Left colon (tissue), 2 donors: ENCODE results near the gene EEF1AKMT3. TPM values are rescaled to one million over a fixed set of nuclear protein-coding genes. Genes with fewer than 3 reads are reported as not detected.

Experiments
- ATAC-seq: fragments of 200-7000 bp; cut with Tn5 transposase; one replicate; pipeline ENCODE4 v1.9.1; 2020; ENCODE audit warnings: mild to moderate bottlenecking, moderate library complexity
- DNase-seq, 2 donors: peaks; one replicate each; pipeline ENCODE4 v3.0.0-alpha.2; 2020
- intact Hi-C, 2 donors: fragments of 100-400 bp; cut with DNase I in 1 of 2; cut with micrococcal nuclease in 1 of 2; formaldehyde crosslinking; loops; one replicate each; pipeline versions ENCODE4 v1.11.2 to v1.14.0; 2022; cut with DNase I, micrococcal nuclease
- microRNA-seq, 2 donors: library from miRNA; unstranded; fragments of <30 nt; microRNA quantifications; one replicate each; pipeline versions ENCODE4 v1.1.0 to v1.2.0, GENCODE V29; 2020
- total RNA-seq, 2 donors: library from RNA; stranded (reverse); fragmentation: NEBNext Ultra II Directional; extraction: Animal tissue kit (Norgen Biotek cat#: 25700); gene quantifications; one replicate each; pipeline ENCODE4 v1.2.1, GENCODE V29; 2021
- donor health status: DM: no; HTN: no; CAD: no.
- donor health status: DM: yes; HTN: yes; CAD: no.

The EEF1AKMT3 gene
- total RNA-seq, 2 donors from 2014 or later: 4.8 to 6.8 TPM

DNA sequence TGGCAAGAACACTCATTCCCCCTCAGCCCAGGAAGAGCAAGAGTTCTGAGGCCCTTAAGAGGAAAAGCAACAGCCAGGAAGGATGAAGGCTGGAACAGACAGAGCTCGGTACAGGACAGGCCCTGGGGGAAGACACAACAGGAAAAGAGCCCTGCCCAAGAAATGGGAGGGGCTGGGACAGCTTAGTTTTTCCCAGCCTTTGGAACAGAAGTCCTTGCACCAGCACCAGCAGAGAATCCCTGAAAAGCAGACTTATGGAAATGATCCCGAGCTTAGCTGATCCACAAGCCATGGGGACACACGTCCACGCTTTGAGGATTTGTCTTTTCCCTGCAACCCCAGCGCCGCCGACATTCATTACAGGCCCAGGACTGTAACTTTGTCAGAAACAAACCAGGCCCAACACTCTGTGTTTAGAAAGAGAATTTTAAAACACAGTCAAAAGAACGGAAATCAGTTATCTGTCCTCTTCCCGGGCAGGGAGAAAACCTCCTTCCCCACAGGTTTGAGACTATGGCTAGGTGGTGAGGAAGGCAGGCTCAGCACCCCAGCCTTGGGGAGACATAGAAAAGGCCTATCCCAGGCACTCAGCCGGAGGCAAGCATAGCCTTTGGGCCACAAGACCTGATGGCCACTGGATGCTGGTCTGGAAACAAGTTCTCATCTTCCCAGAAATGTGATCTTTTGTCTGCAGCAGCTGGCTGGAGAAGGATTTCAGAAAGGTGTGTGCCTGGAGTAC, 50.1 kb downstream of the EEF1AKMT3 start:
- ATAC-seq (no peak), DNase-seq (no peak)
- intact Hi-C loops: no loop called here

DNA sequence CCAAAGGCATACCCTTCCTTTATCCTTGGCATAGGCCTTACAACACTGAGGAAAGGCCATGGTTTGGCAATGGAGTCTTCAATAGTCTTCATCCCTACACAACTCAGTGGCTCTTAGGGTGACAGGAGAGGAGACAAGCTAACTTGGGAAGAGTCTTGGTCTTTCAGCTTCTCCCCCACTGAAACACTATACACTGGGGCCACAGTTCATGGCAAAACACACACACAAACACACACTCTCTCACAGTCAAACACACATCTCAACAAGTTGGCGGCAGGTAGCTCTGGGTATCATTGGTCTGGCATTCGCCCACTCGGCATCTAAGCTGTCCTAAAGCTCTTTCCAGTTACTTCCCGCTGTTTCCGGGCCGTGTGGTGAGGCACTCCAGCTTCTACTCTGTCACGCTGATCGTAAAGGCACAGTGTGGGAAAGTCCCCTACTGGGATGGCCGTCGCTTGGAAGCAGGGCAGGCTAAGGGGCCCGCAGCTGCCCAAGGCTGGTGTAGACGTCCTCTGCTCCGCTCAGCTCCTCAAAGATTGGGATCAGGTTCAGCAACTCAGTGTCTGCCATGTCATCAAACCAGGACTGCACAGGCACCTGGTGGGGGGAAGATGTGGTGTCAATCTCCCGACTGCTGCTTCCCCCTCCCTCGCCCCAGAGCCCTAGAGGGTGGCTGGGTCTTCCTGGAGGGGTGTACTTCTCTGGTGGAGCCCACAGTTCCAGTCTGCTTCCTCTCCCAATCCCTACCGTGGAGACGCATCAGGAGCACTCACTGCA, 50.9 kb downstream of the EEF1AKMT3 start:
- no peak for DNase-seq
- no peak for ATAC-seq
- intact Hi-C loops: no loop called here

GRCh38 chr12:57823908-57824640, 51.7 kb downstream of the EEF1AKMT3 start:
- intact Hi-C loops: no loop called here
- no peak for ATAC-seq
- no peak for DNase-seq

DNA sequence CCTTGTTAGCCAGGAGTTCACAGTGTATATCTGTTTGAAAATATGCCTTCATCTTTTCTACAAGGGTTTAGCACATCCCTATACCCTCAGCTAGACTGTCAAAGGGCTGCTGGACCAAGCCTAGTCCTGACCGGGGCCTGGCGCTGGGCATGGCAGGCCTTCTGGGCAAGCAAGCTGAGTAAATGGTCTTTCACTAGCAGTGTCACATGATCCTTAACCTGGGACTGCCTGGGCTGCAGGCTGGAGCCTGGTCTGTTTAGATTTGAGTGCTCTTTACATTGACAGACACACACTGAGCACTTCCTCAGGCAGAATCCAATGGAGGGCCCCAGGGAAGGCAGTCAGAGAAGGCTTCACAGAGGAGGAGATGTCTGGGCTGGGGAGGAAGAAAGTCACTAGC, 53.0 kb downstream of the EEF1AKMT3 start:
- intact Hi-C loops: no loop called here
- ATAC-seq: no peak

GRCh38 chr12:57826400-57826799, 54.0 kb downstream of the EEF1AKMT3 start:
- ATAC-seq: no peak
- intact Hi-C loops: no loop called here
- DNase-seq: no peak

More for the DNA sequence above, 53.0 kb downstream of the EEF1AKMT3 start:
- DNase-seq: no peak

DNA sequence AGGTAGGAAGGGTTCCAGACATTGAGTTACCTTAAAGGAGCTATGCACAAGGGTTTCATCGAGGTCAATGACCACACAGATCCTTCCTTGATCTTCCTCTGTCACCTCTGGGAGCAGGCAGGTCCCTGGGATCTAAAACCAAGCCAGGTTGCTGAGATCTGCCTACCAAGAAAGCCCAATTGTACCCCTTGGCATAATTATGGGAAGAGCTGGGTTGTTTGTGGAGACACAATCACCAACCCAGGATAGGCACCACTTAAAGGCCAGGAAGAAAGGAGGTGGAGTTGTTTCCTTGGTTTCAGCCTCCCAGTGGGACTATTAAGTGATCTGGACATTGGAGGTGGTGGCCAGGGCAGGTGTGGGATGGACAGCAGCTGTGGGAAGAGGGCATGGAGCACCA, 54.6 kb downstream of the EEF1AKMT3 start:
- no peak for ATAC-seq
- intact Hi-C loops: no loop called here
- no peak for DNase-seq

GRCh38 chr12:57829025-57829777, 56.8 kb downstream of the EEF1AKMT3 start:
- DNase-seq: no peak
- no peak for ATAC-seq
- intact Hi-C loops: no loop called here

GRCh38 chr12:57830393-57830792, 58.0 kb downstream of the EEF1AKMT3 start:
- intact Hi-C loops: loop anchor here (5.0 kb wide), 2 partner anchors 72 to 77 kb away; no protein-coding TSS in a partner anchor
- ATAC-seq (no peak), DNase-seq (no peak)

Small RNAs within 50 kb of the gene (microRNA-seq; reads per million reads assigned to microRNA genes)
- gene MIR26A2: 295 to 392 reads per million in 2 donors
- 0 reads per million in 2 donors for gene MIR6759

Other genes with a start within 250 kb of the EEF1AKMT3 start
- gene MBD6, start 249.8 kb upstream of the EEF1AKMT3 start, total RNA-seq: 100 to 1,000 TPM; 104 to 116 TPM
- 100 to 1,000 TPM; 139 to 151 TPM for gene DCTN2, start 225.4 kb upstream of the EEF1AKMT3 start, total RNA-seq
- 1 to 10 TPM in 1 of 2 donors, under 1 TPM in 1; 0.85 to 1.3 TPM for gene KIF5A, start 222.6 kb upstream of the EEF1AKMT3 start, total RNA-seq
- gene PIP4K2C, start 181.4 kb upstream of the EEF1AKMT3 start, total RNA-seq: 10 to 100 TPM; 63.5 to 67.9 TPM
- gene DTX3, start 167.8 kb upstream of the EEF1AKMT3 start, total RNA-seq: 10 to 100 TPM in 1 of 2 donors, 1 to 10 TPM in 1; 3.7 to 10.2 TPM
- 10 to 100 TPM in 1 of 2 donors, 1 to 10 TPM in 1; 3.1 to 14.9 TPM for gene ARHGEF25, start 161.2 kb upstream of the EEF1AKMT3 start, total RNA-seq
- under 1 TPM; 0.34 to 0.98 TPM for gene B4GALNT1, start 139.4 kb upstream of the EEF1AKMT3 start, total RNA-seq
- 100 to 1,000 TPM; 310 to 322 TPM for gene OS9, start 78.5 kb upstream of the EEF1AKMT3 start, total RNA-seq
- gene AGAP2, start 33.9 kb upstream of the EEF1AKMT3 start, total RNA-seq: 1 to 10 TPM in 1 of 2 donors, under 1 TPM in 1; 0.92 to 1.5 TPM
- gene TSPAN31, start 27.6 kb upstream of the EEF1AKMT3 start, total RNA-seq: 10 to 100 TPM; 28.9 to 40.6 TPM
- gene CDK4, start 20.3 kb upstream of the EEF1AKMT3 start, total RNA-seq: 10 to 100 TPM; 38.4 to 46.0 TPM
- 10 to 100 TPM; 12.2 to 13.1 TPM for gene MARCHF9, start 17.5 kb upstream of the EEF1AKMT3 start, total RNA-seq
- 1 to 10 TPM in 1 of 2 donors, under 1 TPM in 1; 0.87 to 1.7 TPM for gene CYP27B1, start 5.5 kb upstream of the EEF1AKMT3 start, total RNA-seq
- 10 to 100 TPM in 1 of 2 donors, 1 to 10 TPM in 1; 9.3 to 11.6 TPM for gene METTL1, start 509 bp upstream of the EEF1AKMT3 start, total RNA-seq
- 10 to 100 TPM; 25.3 to 31.8 TPM for gene TSFM, start 10.2 kb downstream of the EEF1AKMT3 start, total RNA-seq
- gene AVIL, start 46.1 kb downstream of the EEF1AKMT3 start, total RNA-seq: 1 to 10 TPM; 7.5 to 7.7 TPM
- 100 to 1,000 TPM; 152 to 254 TPM for gene CTDSP2, start 74.1 kb downstream of the EEF1AKMT3 start, total RNA-seq
- 10 to 100 TPM; 13.9 to 16.1 TPM for gene ATP23, start 169.0 kb downstream of the EEF1AKMT3 start, total RNA-seq